Measurements from ENCODE around the gene ZNF385C.

Gene ZNF385C

GRCh38 chr17:41982026-41982760 is 116.1 kb downstream of the ZNF385C start:
- DNase-seq, result no peak

GRCh38 chr17:41977991-41978390 is 120.3 kb downstream of the ZNF385C start:
- no peak for DNase-seq

- DNase-seq, result no peak
Measured at GRCh38 chr17:41976142-41976768, 122.0 kb downstream of the ZNF385C start.
